Heart right ventricle (tissue), 16 donors: ENCODE measurements around the gene LINC00237. TPM values are rescaled to one million over a fixed set of nuclear protein-coding genes. Genes with fewer than 3 reads are reported as not detected.

Experiments
- ATAC-seq, 8 donors: fragments of 200-7000 bp; cut with Tn5 transposase; one replicate each; pipeline ENCODE4 v1.9.1; 2020; ENCODE audit warnings: mild to moderate bottlenecking in 8 of 8, moderate library complexity in 8 of 8, moderate number of reproducible peaks in 1 of 8
- DNase-seq, 2 donors: peaks; one replicate each; pipeline ENCODE4 v3.0.0-alpha.2; 2020
- H3K27ac ChIP-seq, 10 donors: fragments of 200-600 bp; sonication (generic) in 2 of 10; one replicate each; pipeline versions ENCODE4 v1.5.0 to v1.8.0; 2020 to 2022; ENCODE audit warnings: mild to moderate bottlenecking in 3 of 10
- H3K27me3 ChIP-seq, 7 donors: fragments of 200-600 bp; one replicate each; pipeline ENCODE4 v1.8.0; 2021 to 2022; ENCODE audit warnings: mild to moderate bottlenecking in 2 of 7
- H3K36me3 ChIP-seq, 9 donors: fragments of 200-600 bp; sonication (generic) in 1 of 9; one replicate each; pipeline versions ENCODE4 v1.5.0 to v1.8.0; 2020 to 2022; ENCODE audit warnings: mild to moderate bottlenecking in 2 of 9
- H3K4me1 ChIP-seq, 9 donors: fragments of 200-600 bp; sonication (generic) in 1 of 9; one replicate each; pipeline versions ENCODE4 v1.5.0 to v1.8.0; 2020 to 2022; ENCODE audit warnings: mild to moderate bottlenecking in 4 of 9
- H3K4me3 ChIP-seq, 10 donors: fragments of 200-600 bp; sonication (generic) in 2 of 10; one replicate each; pipeline versions ENCODE4 v1.5.0 to v1.8.0; 2020 to 2022; ENCODE audit warnings: mild to moderate bottlenecking in 7 of 10, moderate library complexity in 2 of 10
- H3K9me3 ChIP-seq, 11 donors: fragments of 200-600 bp in 10 of 11; sonication (generic) in 2 of 11; one replicate each; pipeline versions ENCODE4 v1.5.0 to v1.8.0; 2013 to 2022; ENCODE audit warnings: mild to moderate bottlenecking in 2 of 11, control low read depth in 1 of 11, moderate library complexity in 1 of 11
- CTCF ChIP-seq, 9 donors: fragments of 200-600 bp; sonication (generic) in 2 of 9; IDR thresholded peaks; one replicate each; pipeline versions ENCODE4 v1.5.0 to v1.8.0; 2021 to 2022; ENCODE audit warnings: antibody characterized with exemption in 9 of 9, mild to moderate bottlenecking in 5 of 9, moderate library complexity in 1 of 9
- WGBS, 2 donors: extraction: QIAGEN DNeasy Blood & Tissue Kit; methylation state at CpG; one replicate each; pipeline ENCODE4 v1.1.7; 2013; ENCODE audit warnings: inconsistent platforms in 1 of 2; 5-methylcytosine and 5-hydroxymethylcytosine counted together
- intact Hi-C, 10 donors: fragments of 100-400 bp; cut with DNase I; formaldehyde crosslinking; loops; one replicate each; pipeline versions ENCODE4 v1.11.1 to v1.14.2; 2022
- polyA plus RNA-seq, 2 donors: library from polyadenylated mRNA; stranded (reverse); fragments of 200-250 nt; gene quantifications; one replicate each; pipeline ENCODE4 v1.2.3, GENCODE V29; 2013
- total RNA-seq, 10 donors: library from RNA; stranded (reverse); fragmentation: NEBNext Ultra II Directional in 3 of 10; extraction: Animal tissue kit (Norgen Biotek cat#: 25700) in 3 of 10; gene quantifications; one replicate each; pipeline versions ENCODE4 v1.2.1 to v1.2.4, GENCODE V29; 2021 to 2023
- donor health status: Arrhythmogenic right ventricular cardiomyopathy.
- donor health status: ischemic (EF 13 %, LVEDD 7.1; RV severe dilation, severe dysfunction).
- donor health status: healthy with polysubstance abuse.
- donor health status: DM: no; HTN: yes; CAD: no.
- donor health status: DM: no; HTN: no; CAD: no.
- donor health status: ischemic (EF 25% LVEDD 6.9; RV normal size, moderate dysfunction).
- donor health status: ischemic (EF 25% LVEDD 5.7; RV mildly dilated, moderate dysfunction).
- donor health status: healthy.
- donor health status: DM: yes; HTN: yes; CAD: no.
- donor health status: Ischemic cardiomyopathy.
- donor health status: ischemic (EF 35%, LVEDD 5.7; RV mildly dilated, moderate dysfunction).
- donor health status: nonischemic (EF 11% LVEDD 7.7; RV severe dilation, severe dysfunction).
- donor health status: DM: yes; HTN: yes; CAD: no.
- donor health status: PGD.
- donor health status: ischemic (EF 29% LVEDD 5.4; RV normal size, mild dysfunction).
- donor health status: nonischemic (EF 23%, LVEDD 6.1; RV moderate dilation, normal function).

The LINC00237 gene
- total and polyA plus RNA-seq, 12 donors, result not detected

GRCh38 chr20:21048841-21049273 lies 57.3 kb downstream of the LINC00237 start:
- H3K27ac ChIP-seq, result no peak overlapping the region
- WGBS, 2 donors, result 45 to 50% methylated on average over 5 of the region's 5 CpGs

GRCh38 chr20:21047981-21048380 lies 58.2 kb downstream of the LINC00237 start:
- no peak for TF ChIP-seq CTCF (IDR thresholded peaks at IDR 0.05)
- ATAC-seq (no peak), DNase-seq (no peak)
- H3K36me3 ChIP-seq, result no peaks in the 10 kb centered on the region
- H3K27ac ChIP-seq, result no peak overlapping the region
- H3K9me3 ChIP-seq, result no peaks in the 10 kb centered on the region
- peaks cover 0 to 57% (median 31%) of the 10 kb centered on the region in 7 donors for H3K27me3 ChIP-seq
- intact Hi-C loops, result no loop called here
- no peaks in the 10 kb centered on the region for H3K4me1 ChIP-seq
- WGBS, 2 donors, result 80 to 83% methylated on average over 6 of the region's 6 CpGs
- no peak overlapping the region for H3K4me3 ChIP-seq

More at GRCh38 chr20:21048841-21049273, 57.3 kb downstream of the LINC00237 start:
- intact Hi-C loops, result no loop called here
- no peak for ATAC-seq
- Histone ChIP-seq H3K4me1 (no peaks in the 10 kb centered on the region), H3K9me3 (no peaks in the 10 kb centered on the region), H3K36me3 (no peaks in the 10 kb centered on the region), H3K4me3 (no peak overlapping the region), H3K27me3 (peaks cover 0 to 62% (median 40%) of the 10 kb centered on the region in 7 donors)
- TF ChIP-seq CTCF (IDR thresholded peaks at IDR 0.05), result peak in 7 of 9 donors; percentile 38 to 78 (median 49)
- no peak for DNase-seq

GRCh38 chr20:21046413-21047070 lies 59.6 kb downstream of the LINC00237 start:
- DNase-seq, result no peak
- Histone ChIP-seq H3K27me3 (peaks cover 0 to 49% (median 30%) of the 10 kb centered on the region in 7 donors), H3K4me3 (no peak overlapping the region), H3K9me3 (peaks cover 0 to 3% (median 0%) of the 10 kb centered on the region in 11 donors), H3K36me3 (no peaks in the 10 kb centered on the region), H3K4me1 (no peaks in the 10 kb centered on the region), H3K27ac (no peak overlapping the region)
- ATAC-seq, result no peak
- WGBS, 2 donors, result 7 to 10% methylated on average over 2 of the region's 2 CpGs
- no peak for TF ChIP-seq CTCF (IDR thresholded peaks at IDR 0.05)
- intact Hi-C loops, result no loop called here

Other genes with a start within 250 kb of the LINC00237 start
- 10 to 100 TPM; 16.8 to 38.2 (median 26.5) TPM for gene KIZ, start 19.7 kb upstream of the LINC00237 start, total RNA-seq
- gene KIZ, start 19.7 kb upstream of the LINC00237 start, polyA plus RNA-seq, result 10 to 100 TPM in 1 of 2 donors, 1 to 10 TPM in 1; 8.3 to 33.9 TPM
- gene XRN2, start 197.0 kb upstream of the LINC00237 start, total RNA-seq, result 10 to 100 TPM; 28.6 to 39.8 (median 32.1) TPM
- gene XRN2, start 197.0 kb upstream of the LINC00237 start, polyA plus RNA-seq, result 10 to 100 TPM in 1 of 2 donors, 1 to 10 TPM in 1; 9.5 to 17.8 TPM